ENCODE results near the gene CCNY.

Gene CCNY

GRCh38 chr10:35449944-35450343, 113.6 kb downstream of the CCNY start:
- no peaks in the 10 kb centered on the region; the same call in 1 of the 2 replicates for H3K9me3 ChIP-seq (ENCODE audit: insufficient read depth, low read depth, low read length)
- no peak overlapping the region for H3K4me2 ChIP-seq (ENCODE audit: low read depth, low read length, poor library complexity, severe bottlenecking)
- H4K20me1 ChIP-seq (ENCODE audit: insufficient read depth, low read length, poor library complexity, severe bottlenecking) = peaks cover 28% of the 10 kb centered on the region
- no peak for TF ChIP-seq EZH2phosphoT487 (IDR thresholded peaks at IDR 0.05; ENCODE audit: borderline replicate concordance)
- no peak for TF ChIP-seq CTCF (conservative IDR thresholded peaks at IDR 0.05; ENCODE audit: low read length)
- H3F3A ChIP-seq (ENCODE audit: low read depth) = peaks cover 8% of the 10 kb centered on the region; the same call in 1 of the 2 replicates
- H3K9me2 ChIP-seq (replicated peaks; ENCODE audit: low read depth, low read length) = no peaks in the 10 kb centered on the region
- H3K36me3 ChIP-seq (ENCODE audit: insufficient read depth, low read length) = no peaks in the 10 kb centered on the region
- no peak overlapping the region for H3K9ac ChIP-seq (ENCODE audit: low read depth, low read length, poor library complexity, severe bottlenecking)
- H3K4me1 ChIP-seq (ENCODE audit: insufficient read depth, low read length, poor library complexity, severe bottlenecking) = peaks cover 67% of the 10 kb centered on the region
- no peak overlapping the region for H3K4me3 ChIP-seq (ENCODE audit: low read length, poor library complexity, severe bottlenecking)
- no peak overlapping the region for H2AFZ ChIP-seq (ENCODE audit: low read length)
- peaks cover 98% of the 10 kb centered on the region for H3K79me2 ChIP-seq (ENCODE audit: insufficient read depth, low read length)
- no peaks in the 10 kb centered on the region for H3K27me3 ChIP-seq (ENCODE audit: insufficient read depth, low read length, poor library complexity, severe bottlenecking)

- H3K79me2 ChIP-seq (ENCODE audit: insufficient read depth, low read length) = peaks cover 99% of the 10 kb centered on the region
- peaks cover 28% of the 10 kb centered on the region for H4K20me1 ChIP-seq (ENCODE audit: insufficient read depth, low read length, poor library complexity, severe bottlenecking)
- TF ChIP-seq CTCF (conservative IDR thresholded peaks at IDR 0.05; ENCODE audit: low read length) = no peak
- TF ChIP-seq EZH2phosphoT487 (IDR thresholded peaks at IDR 0.05; ENCODE audit: borderline replicate concordance) = no peak
- H3F3A ChIP-seq (ENCODE audit: low read depth) = no peaks in the 10 kb centered on the region
- H3K9me3 ChIP-seq (ENCODE audit: insufficient read depth, low read depth, low read length) = no peaks in the 10 kb centered on the region
- H3K4me3 ChIP-seq (ENCODE audit: low read length, poor library complexity, severe bottlenecking) = no peak overlapping the region
- peaks cover 59% of the 10 kb centered on the region for H3K4me1 ChIP-seq (ENCODE audit: insufficient read depth, low read length, poor library complexity, severe bottlenecking)
- H3K9me2 ChIP-seq (replicated peaks; ENCODE audit: low read depth, low read length) = no peaks in the 10 kb centered on the region
- H3K27me3 ChIP-seq (ENCODE audit: insufficient read depth, low read length, poor library complexity, severe bottlenecking) = no peaks in the 10 kb centered on the region
- H3K36me3 ChIP-seq (ENCODE audit: insufficient read depth, low read length) = no peaks in the 10 kb centered on the region
- H3K4me2 ChIP-seq (ENCODE audit: low read depth, low read length, poor library complexity, severe bottlenecking) = no peak overlapping the region
- no peak overlapping the region for H3K9ac ChIP-seq (ENCODE audit: low read depth, low read length, poor library complexity, severe bottlenecking)
- H2AFZ ChIP-seq (ENCODE audit: low read length) = no peak overlapping the region
Observed at GRCh38 chr10:35451151-35452016, 115.1 kb downstream of the CCNY start.

GRCh38 chr10:35452171-35452570, 115.9 kb downstream of the CCNY start:
- Histone ChIP-seq H3K4me3 (ENCODE audit: low read length, poor library complexity, severe bottlenecking) (no peak overlapping the region), H3K36me3 (ENCODE audit: insufficient read depth, low read length) (no peaks in the 10 kb centered on the region), H4K20me1 (ENCODE audit: insufficient read depth, low read length, poor library complexity, severe bottlenecking) (peaks cover 34% of the 10 kb centered on the region), H3K9me2 (replicated peaks; ENCODE audit: low read depth, low read length) (no peaks in the 10 kb centered on the region), H3K27me3 (ENCODE audit: insufficient read depth, low read length, poor library complexity, severe bottlenecking) (no peaks in the 10 kb centered on the region), H3K4me1 (ENCODE audit: insufficient read depth, low read length, poor library complexity, severe bottlenecking) (peaks cover 54% of the 10 kb centered on the region), H3K9ac (ENCODE audit: low read depth, low read length, poor library complexity, severe bottlenecking) (no peak overlapping the region), H3K9me3 (ENCODE audit: insufficient read depth, low read depth, low read length) (no peaks in the 10 kb centered on the region), H3K4me2 (ENCODE audit: low read depth, low read length, poor library complexity, severe bottlenecking) (no peak overlapping the region), H2AFZ (ENCODE audit: low read length) (no peak overlapping the region), H3F3A (ENCODE audit: low read depth) (no peaks in the 10 kb centered on the region), H3K79me2 (ENCODE audit: insufficient read depth, low read length) (peaks cover 99% of the 10 kb centered on the region)
- TF ChIP-seq EZH2phosphoT487 (IDR thresholded peaks at IDR 0.05; ENCODE audit: borderline replicate concordance) (no peak), CTCF (conservative IDR thresholded peaks at IDR 0.05; ENCODE audit: low read length) (no peak)

Measured in Loucy (cell line).